ENCODE data around the gene CDC45.
"Not testable (repeated sequence)": the region's sequence is repeated elsewhere in the genome, so short reads cannot be mapped to it uniquely, and the experiment has no call there.

CDC45 gene, protein sequence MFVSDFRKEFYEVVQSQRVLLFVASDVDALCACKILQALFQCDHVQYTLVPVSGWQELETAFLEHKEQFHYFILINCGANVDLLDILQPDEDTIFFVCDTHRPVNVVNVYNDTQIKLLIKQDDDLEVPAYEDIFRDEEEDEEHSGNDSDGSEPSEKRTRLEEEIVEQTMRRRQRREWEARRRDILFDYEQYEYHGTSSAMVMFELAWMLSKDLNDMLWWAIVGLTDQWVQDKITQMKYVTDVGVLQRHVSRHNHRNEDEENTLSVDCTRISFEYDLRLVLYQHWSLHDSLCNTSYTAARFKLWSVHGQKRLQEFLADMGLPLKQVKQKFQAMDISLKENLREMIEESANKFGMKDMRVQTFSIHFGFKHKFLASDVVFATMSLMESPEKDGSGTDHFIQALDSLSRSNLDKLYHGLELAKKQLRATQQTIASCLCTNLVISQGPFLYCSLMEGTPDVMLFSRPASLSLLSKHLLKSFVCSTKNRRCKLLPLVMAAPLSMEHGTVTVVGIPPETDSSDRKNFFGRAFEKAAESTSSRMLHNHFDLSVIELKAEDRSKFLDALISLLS

DNA sequence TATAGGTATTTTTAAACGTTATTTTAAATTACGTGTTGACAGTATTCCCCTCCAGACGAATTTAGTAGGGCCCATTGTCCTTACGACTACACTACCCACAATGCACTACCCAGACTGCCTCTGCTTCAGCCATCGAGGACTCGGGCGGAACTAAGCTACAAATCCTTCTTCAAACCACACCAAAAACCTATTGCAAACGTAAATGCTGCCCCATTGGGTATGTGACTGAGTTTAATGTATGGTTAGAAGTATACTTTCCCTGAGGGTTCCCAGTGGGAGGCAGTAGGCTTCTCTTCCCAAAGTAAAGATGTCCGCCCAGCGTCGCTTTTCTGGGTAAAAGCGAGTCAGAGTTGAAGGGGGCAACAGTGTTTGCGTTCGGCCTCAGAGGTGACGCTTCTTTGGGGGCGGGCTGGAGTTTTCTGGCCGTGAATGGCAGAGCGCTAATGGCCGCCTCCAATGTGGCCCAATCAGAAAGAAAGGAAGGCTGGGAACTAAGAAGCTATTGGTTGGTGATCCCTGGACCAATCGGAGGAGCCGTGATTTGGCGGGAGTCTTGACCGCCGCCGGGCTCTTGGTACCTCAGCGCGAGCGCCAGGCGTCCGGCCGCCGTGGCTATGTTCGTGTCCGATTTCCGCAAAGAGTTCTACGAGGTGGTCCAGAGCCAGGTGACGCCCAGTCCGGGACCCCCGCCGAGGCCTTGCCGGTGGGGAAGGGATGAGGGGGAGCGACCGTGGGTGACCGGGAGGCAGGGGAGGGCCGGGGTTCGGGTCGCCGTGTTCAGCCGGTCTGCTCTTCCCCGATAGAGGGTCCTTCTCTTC is at the start of gene CDC45:
TSS of gene CDC45 (plus strand) at position 566 of the 818 bp plus-strand sequence. CDS start at position 615, 49 bp downstream.
- peak; percentile 99 for DNase-seq (ENCODE audit: low read depth)

DNA sequence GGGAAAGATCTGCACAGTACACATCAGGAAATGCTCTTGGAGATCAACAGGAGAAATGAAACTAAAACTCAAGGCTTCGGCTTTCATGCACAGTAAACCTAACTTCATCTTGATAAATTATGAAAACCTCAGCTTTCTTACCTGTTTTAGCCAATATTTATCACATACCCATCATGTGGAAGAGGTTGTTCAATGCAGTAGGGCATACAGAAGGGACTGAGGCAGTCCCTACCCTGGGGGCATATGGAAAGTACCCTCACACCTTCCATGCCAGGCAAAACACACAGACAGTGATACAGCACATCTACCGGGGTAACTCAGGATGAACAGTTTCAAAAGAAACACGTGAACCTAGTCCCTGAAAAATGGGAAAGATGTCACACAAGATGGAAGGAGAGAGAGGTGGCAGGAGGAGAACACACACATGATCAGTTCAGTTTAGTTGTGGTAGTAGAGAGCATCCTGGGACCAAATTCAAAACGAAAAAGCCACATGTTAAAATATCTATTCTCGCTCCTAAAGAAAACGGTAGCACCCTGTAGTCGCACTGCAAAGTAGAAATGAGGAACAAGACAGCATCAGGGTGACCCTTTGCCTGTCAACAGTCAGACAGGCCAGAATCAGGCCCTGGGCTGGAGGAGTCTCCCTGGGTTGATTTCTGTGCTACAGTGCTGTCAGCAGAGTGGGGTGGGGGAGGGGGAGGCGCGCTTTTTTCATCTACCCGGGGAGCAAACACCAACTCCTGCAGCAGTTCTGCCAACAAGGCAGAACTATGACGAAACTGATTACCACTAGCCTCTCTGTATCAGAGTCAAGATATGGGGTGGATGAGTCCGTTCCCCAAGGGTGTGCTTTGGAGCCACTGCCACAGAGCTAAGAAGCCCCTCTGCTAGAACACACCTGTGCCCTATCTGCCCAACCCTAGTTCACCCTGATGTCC is 49.5 kb upstream of the CDC45 start:
- DNase-seq (ENCODE audit: low read depth), result peak; percentile 58

DNA sequence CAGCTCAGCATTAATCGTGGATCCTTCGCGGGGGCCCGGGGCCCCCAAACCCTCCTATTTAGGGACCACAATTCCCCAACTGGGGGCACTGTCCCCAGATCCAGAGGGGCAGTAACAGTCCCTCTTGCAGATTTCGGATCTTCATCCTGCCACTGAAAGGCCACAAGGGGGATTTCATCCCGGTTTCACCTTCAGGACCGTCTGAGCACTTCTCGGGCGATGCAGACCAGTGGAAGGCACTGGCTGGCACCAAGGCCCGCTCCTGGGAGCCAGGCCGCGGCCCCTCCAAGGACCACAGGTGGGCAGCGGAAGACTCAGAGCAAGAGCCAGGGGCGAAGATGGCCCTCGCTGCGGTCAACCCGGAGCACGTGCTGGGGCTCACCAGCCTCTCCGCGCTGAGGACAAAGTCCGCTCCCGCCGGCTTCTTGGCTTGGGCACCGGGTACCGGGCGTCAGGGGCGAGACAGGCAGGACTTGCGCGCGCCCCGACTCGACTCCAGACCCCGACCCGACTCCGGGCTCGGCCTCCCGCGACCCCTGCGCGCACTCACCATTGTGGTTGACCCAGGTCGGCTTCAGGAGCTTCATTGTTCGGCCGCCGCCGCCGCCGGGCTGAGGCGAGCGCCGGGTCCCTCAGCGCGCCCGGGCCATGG is 48.7 kb upstream of the CDC45 start:
- DNase-seq (ENCODE audit: low read depth), result peak; percentile 47

DNA sequence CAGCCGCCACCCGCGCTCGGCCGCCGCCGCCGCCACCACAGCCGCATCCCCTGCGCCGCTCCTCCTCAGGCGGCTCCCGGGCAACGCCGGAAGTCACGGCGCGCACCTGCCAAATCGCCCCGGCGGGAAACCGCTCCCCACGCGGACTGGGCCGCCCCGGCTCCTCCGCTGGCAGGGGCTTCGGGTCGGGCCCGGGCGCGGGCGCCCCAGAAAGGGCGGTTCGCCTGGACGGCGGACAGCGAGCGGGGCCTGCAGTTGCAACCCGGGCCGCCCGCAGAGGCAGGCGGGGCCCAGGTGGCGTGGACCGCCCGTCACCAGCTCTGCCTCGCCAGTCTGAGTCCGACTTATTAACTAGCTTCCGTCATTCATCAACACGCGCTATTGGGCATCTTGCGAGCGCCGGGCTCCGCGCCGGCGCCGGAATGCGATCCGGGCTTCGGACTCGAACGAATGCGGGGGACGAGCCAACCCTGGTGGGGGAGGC is 48.0 kb upstream of the CDC45 start, which contains the start of gene HIRA:
TSS of gene HIRA (minus strand) at position 85 of the 484 bp plus-strand sequence. CDS start 257 bp downstream, outside the sequence.
- DNase-seq (ENCODE audit: low read depth), result peak; percentile 79

DNA sequence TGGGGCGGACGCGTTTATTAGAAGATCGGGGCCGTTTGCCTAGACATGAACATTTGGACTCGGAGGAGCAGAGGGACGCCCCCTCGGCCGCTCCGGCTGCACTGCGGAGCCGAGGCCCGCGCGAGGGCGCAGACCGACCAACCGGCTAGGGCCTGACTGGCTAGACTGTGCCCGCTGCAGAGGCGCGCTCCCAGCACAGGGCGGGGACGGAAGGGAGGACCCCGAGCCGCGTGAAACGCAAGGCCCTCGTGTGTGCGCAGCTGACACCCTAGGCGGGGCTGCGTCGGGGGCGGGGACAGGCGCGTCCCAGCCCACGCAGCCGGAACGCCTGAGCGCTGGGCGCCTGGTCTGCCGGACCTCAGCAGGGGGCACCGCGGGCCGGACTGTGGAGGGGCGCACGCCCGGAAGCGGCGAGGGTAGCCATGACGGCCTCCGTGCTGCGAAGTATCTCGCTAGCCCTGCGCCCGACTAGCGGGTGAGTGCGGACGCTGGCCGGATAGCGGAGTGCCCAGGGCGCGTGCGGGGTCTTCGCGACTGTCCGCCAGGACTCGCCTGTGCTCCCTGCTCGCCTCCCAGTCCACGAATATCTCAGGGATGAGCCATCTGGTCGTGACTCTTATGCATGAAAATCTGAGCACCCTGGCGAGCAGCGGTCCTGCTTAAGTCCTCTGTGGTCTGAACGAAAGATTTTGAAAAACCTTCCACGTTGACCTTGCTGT is 47.4 kb upstream of the CDC45 start, which contains the start of gene MRPL40:
TSS of gene MRPL40 (plus strand) at position 413 of the 719 bp plus-strand sequence. CDS start at position 423, 10 bp downstream.
- DNase-seq (ENCODE audit: low read depth), result peak; percentile 94

DNA sequence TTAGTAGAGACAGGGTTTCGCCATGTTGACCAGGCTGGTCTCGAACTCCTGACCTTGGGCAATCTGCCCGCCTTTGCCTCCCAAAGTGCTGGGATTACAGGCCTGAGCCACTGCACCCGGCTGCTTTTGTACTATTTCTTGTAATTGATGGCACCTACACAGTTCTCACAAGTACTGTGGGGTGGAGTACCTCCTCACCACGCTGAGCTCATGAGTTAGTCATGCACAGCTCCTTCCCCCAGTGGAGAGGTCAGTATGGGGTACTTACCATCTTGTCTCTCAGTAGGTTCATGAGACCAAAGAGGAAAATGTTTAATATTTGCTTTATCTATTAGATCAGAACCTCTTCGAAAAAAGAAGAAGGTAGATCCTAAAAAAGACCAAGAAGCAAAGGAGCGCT is 45.3 kb upstream of the CDC45 start:
- DNase-seq (ENCODE audit: low read depth), result peak; percentile 34

DNA sequence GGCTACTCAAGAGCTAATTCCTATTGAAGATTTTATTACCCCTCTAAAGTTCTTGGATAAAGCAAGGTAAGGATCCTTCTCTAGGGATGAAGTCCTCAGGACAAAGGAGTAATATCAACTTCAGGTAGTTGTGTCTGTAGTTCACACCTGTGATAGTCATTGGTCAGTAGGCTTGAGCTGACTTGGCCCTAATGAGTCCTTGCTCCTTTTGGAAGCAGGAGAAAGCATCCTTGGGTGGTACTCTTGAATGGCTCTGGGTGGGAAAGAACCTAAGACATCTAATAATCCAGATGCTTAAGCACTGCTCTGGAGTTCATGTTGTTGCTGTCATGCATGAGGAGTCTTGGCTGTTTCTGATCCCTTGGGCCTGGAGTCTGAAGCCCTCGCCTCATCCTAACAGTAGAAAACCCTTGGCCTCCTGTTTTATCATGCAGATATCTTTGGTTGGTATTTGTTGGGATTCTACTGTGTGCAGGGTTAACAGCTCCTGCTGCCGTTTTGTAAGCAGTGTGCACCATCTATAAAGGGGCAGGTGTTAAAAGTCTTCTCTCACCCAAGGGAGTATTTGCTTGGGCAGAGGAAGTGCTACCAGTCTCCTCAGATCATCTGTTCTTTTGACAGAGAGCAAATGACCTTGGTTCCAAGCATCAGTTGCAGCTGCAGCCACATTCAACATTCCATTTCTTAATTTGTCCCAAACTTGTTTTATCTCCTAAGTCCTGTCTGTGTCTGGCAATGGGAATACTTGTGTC is 44.7 kb upstream of the CDC45 start:
- DNase-seq (ENCODE audit: low read depth), result no peak

DNA sequence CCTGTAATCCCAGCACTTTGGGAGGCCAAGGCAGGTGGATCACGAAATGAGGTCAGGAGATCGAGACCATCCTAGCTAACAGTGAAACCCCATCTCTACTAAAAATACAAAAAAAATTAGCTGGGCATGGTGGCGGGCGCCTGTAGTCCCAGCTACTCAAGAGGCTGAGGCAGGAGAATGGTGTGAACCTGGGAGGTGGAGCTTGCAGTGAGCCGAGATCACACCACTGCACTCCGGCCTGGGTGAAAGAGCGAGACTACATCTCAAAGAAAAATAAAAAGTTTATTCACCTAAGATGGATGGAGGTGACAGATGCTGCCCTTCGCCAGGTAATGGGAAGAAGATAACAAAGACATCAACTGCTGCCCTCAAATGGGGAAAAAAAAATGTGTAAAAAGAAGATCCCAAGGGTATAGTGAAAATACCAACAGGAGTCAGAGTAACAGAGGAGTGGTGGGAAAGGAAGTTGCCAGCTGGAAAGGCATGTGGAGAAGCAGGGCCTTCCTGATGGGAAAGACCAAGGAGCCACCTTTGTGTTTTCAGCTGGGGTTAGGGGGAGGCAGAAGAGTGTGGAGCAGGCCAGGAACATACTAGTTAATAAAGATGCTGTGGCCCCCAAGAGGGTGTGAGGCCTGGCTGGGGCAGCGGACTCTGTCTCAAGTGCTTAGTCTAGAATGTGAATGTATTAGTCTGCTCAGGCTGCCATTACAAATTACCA is 43.1 kb upstream of the CDC45 start:
- not testable (repeated sequence) for DNase-seq (ENCODE audit: low read depth)

DNA sequence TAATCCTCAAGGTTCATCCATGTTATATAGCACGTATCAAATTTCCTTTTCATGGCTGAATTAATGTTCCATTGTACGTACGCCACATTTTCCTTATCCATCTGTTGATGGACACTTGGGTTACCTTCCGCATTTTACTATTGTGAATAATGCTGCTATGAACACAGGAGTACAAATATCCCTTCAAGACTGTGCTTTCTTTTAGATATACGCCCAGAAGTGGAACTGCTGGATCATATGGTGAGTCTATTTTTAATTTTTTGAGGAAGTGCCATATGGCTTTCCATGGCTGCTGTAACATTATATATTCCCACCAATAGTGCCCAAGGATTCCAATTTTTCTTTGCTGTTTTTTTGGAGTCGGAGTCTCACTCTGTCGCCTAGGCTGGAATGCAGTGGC is 41.4 kb upstream of the CDC45 start:
- DNase-seq (ENCODE audit: low read depth), result no peak

DNA sequence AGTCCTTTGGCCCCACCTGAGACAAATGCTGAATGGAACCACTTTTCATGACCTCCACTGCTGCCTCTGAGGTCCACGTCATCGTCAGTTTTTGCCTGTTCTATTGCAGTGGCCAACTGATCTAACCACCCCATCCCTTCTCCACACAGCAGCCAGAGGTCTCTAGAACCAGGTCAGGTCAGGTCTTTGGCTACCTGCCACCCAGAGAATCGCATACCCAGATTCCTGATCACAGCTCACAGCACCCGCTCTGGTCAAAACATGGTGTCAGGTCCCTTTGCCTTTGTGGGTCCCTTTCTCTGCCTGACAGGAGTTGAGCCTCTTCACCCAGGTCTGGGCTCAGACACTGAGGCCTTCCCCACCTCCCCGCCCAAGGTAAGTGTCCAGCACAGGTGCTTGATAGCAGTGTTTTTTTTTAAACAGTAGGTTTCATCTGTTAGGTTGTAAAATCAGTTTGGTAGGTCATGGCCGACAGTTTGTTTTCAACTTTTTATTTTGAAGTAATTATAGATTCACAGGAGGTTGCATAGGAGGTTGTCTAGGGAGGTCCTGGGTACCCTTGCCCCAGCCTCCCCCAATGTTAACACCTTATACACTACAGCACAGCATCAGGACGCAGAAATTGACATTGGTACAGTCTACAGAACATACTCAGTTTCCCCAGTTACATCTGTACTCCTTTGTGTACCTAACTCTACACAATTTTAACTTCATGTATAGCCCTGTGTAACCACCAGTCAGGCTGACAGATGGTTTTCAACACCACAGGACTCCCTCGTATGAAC is 39.1 kb upstream of the CDC45 start:
- DNase-seq (ENCODE audit: low read depth), result no peak

DNA sequence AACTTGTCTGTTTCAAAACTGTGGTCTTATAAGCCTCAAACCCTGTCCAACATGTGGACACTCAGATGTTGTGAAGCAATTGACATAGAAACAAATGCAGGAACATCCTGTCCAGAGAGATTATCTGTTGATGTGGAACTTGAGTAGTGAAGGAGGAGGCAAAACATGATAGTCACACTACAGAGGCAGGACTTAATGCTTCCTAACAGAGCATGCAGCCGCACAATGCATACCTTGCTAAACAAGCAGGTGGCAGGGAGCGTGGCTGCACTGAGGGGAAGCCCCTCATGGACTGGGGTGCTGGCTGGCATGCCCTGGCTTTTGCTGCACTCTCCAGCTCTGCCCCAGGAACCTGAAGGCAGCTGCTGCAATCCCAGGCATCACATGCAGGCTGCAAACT is 37.6 kb upstream of the CDC45 start:
- no peak for DNase-seq (ENCODE audit: low read depth)

DNA sequence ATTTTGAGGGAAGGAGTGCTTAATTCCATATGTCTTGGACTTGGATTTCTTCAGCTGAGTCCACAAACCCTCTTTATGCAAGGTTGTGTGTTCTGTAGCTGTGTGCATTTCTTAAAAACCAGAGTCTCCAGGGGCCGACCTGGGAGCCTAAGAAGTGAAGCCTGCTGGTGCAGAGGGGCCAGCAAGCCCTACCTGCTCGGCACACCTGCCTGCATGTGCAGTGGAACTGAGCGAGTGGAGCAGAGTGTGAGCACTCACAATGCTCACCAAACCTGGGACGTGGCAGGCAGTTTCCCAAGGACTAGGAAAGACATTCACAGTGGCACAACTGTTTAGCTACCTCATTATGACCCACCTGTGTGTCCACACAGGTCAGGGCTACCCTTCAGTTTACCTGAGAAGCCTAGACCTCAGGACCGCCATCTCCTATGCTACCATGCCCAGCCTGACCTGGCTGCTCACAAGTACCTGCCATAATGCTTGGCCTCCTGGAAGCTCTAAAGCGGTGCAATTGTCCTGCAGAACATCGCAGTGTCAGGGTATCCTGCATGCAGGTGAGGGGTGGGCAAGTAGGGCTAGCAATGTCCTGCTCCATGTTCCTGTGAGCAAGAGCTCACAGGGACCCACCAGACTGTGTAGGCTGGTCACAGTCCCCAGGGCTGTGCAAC is 36.0 kb upstream of the CDC45 start:
- no peak for DNase-seq (ENCODE audit: low read depth)

DNA sequence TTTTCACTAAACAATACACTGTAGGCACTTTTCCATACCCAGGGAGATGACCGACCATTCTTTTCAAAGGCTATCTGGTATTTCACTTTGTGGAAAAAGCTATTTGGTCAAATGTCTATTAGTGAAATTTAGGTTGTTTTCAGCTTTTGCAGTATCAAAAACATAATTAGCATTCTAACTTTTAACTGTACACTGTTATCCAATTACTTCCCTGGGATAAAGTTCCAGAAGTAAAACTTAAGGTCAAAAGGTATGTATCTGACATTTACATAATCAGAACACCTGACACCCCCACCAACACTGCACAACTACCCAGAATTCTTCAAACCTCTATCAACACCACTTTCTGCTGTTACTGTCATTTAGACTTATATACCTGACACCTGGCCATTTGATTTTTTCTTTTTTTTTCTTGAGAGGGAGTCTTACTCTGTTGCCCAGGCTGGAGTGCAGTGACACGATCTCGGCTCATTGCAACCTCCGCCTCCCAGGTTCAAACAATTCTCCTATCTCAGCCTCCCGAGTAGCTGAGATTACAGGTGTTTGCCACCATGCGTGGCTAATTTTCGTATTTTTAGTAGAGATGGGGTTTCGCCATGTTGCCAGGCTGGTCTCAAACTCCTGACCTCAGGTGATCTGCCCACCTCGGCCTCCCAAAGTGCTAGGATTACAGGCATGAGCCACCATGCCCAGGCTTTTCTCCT is 34.3 kb upstream of the CDC45 start:
- DNase-seq (ENCODE audit: low read depth), result not testable (repeated sequence)

DNA sequence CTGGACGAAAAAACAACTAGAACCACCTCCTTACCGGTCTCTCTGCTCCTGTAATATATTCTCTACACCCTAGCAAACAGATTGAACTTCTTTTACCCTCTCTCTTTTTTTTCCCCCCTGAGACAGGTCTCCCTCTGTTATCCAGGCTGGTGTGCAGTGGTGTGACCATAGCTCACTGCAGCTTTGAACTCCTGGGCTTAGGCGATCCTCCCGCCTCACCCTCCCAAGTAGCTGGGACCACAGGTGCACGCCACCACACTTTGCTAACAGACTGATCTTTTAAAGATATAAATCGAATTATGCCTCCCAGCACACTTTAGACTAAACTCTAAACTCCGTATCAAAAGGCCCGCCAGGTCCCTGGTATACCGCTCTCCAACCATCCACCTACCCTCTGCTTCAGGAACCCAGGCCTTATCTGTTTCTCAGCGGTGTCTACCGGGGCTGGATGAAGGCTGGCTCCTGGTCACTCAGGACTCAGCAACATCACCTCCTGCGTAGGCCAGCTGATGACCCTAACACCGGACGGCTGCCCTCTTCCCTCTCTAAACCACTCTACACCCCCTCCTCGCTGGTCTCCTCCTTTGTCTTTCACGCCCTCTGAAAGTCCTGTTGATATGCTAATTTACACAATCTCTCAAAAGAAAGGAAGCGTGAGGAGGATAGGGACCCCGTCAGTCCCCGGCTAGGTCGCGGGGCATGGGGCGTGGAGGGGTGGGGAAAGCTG is 33.0 kb upstream of the CDC45 start:
- DNase-seq (ENCODE audit: low read depth), result peak; percentile 32

DNA sequence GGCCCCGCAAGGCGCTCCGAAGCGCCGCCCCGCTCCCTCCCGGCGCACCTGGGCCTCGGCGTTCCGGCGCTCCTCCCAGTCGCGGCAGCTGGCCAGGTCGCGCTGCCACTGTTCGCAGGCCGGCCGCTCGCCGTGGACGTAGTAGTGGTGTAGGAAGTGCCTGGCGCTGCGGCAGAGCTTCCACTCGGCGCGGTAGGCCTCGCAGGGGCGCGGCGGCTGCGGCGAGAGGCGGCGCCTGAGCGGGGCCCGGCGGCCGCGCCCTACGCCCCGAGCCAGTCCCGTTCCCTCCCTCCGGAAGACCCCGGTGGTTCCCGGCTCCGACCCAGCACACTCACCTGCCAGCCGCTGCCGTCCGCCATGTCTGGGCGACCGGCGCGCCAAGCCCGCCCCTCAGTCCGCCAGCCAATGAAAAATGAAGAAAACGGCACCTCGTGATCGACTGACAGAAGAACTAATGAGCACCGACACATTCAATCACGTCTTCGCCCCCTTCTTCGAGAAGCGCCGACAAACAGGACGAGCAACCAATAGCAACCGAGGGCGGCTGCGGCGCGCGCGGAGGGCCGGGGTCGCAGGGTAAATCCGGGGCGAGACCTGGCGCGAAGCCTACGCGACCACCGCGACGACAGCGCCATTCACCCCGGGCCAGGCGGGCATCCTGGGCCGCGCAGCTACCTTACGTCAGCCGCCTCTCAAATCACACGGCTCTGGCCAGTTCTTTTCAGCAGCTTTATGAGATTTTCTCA is 32.2 kb upstream of the CDC45 start, which contains the start of gene C22orf39:
TSS of gene C22orf39 (minus strand) at position 382 of the 746 bp plus-strand sequence. CDS start at position 359, 23 bp downstream.
- peak; percentile 94 for DNase-seq (ENCODE audit: low read depth)
